Esophagus muscularis mucosa (tissue), 4 donors: ENCODE measurements around the gene UMPS. TPM values are rescaled to one million over a fixed set of nuclear protein-coding genes. Genes with fewer than 3 reads are reported as not detected.

ENCODE experiments used
- DNase-seq: peaks from one replicate; pipeline ENCODE4 v3.0.0-alpha.2; 2017; ENCODE audit errors: extremely low spot score
- H3K27ac ChIP-seq, 4 donors: fragments of 200-600 bp; sonication (generic); replicated peaks in 1 of 4; 1 replicate in 3 of 4; 2 replicates in 1 of 4; pipeline ENCODE4 v1.5.1; 2016 to 2019; ENCODE audit warnings: mild to moderate bottlenecking in 1 of 4
- H3K27me3 ChIP-seq, 4 donors: fragments of 200-600 bp; sonication (generic); one replicate each; pipeline versions ENCODE4 v1.5.1 to v1.6.0; 2016 to 2019
- H3K36me3 ChIP-seq, 4 donors: fragments of 200-600 bp; sonication (generic); one replicate each; pipeline ENCODE4 v1.5.1; 2016 to 2019
- H3K4me1 ChIP-seq, 4 donors: fragments of 200-600 bp; sonication (generic); one replicate each; pipeline ENCODE4 v1.5.1; 2016 to 2019
- H3K4me3 ChIP-seq, 4 donors: fragments of 200-600 bp; sonication (generic); 1 replicate in 2 of 4; 2 replicates in 2 of 4; pipeline ENCODE4 v1.5.1; 2016 to 2019; ENCODE audit warnings: mild to moderate bottlenecking in 4 of 4, moderate library complexity in 1 of 4
- H3K9me3 ChIP-seq, 4 donors: fragments of 200-600 bp; sonication (generic); 1 replicate in 3 of 4; 2 replicates in 1 of 4; pipeline ENCODE4 v1.5.1; 2016 to 2019
- CTCF ChIP-seq, 3 experiments: fragments of 200-600 bp in 2 of 3; fragments of 450-650 bp in 1 of 3; sonication (generic) in 2 of 3; IDR thresholded peaks; one replicate each; pipeline ENCODE4 v1.5.1; 2017 to 2019; ENCODE audit warnings: antibody characterized with exemption in 3 of 3, mild to moderate bottlenecking in 2 of 3, moderate library complexity in 1 of 3
- EP300 ChIP-seq: sonication (generic); formaldehyde crosslinking; IDR thresholded peaks from one replicate; pipeline ENCODE4 v1.6.1; 2017; ENCODE audit warnings: antibody characterized with exemption
- POLR2A ChIP-seq: fragments of 450-650 bp; IDR thresholded peaks from one replicate; pipeline ENCODE4 v1.6.1; 2017; ENCODE audit warnings: antibody characterized with exemption, moderate library complexity, mild to moderate bottlenecking, low read depth
- POLR2AphosphoS5 ChIP-seq, 2 donors: sonication (generic); formaldehyde crosslinking; IDR thresholded peaks; one replicate each; pipeline ENCODE4 v1.6.1; 2017; ENCODE audit warnings: antibody characterized with exemption in 2 of 2
- WGBS: methylation state at CpG from one replicate; pipeline ENCODE4 v1.1.5; 2018; 5-methylcytosine and 5-hydroxymethylcytosine counted together
- intact Hi-C: fragments of 100-400 bp; cut with DNase I; formaldehyde crosslinking; loops from one replicate; pipeline ENCODE4 v1.15.1; 2023
- total RNA-seq, 4 donors: library from RNA; depleted of rRNA; stranded (reverse); fragments of >200 nt; gene quantifications; one replicate each; pipeline versions ENCODE4 v1.1.0 to v1.2.1, GENCODE V29; 2016

UMPS gene
- total RNA-seq, 4 donors from 2014 or later = 9.1 to 34.3 (median 21.1) TPM

DNA sequence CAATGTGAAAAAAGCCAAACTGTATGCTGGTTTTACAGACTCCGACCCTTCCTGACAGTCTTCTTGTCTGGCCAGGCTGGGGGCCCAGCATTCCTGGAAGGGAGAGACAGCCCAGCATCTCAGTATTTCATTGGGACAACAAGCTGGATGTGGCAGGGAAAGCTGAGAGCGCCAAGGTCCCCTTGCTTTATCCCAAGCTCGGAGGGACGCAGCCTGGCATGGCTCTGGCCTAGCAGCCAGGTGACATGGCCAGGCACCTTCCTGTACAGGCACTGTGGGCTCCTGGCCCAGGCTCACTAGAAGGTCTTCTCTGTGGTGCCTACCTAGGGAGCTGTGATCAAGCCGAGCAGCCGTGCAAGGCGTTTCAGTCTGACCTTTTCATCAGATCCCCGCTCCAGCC, 33.0 kb downstream of the UMPS start:
- TF ChIP-seq EP300 = no peak
- TF ChIP-seq POLR2A = no peak
- no peak for TF ChIP-seq POLR2AphosphoS5 (IDR thresholded peaks at IDR 0.05)
- no peak for TF ChIP-seq CTCF (IDR thresholded peaks at IDR 0.05)
- peak overlapping the region in 1 of 4 donors; percentile 68 for H3K27ac ChIP-seq
- no peaks in the 10 kb centered on the region for H3K9me3 ChIP-seq
- no peak overlapping the region for H3K4me3 ChIP-seq
- intact Hi-C loops = no loop called here
- no peak for DNase-seq
- H3K4me1 ChIP-seq = peaks cover 14 to 19% (median 18%) of the 10 kb centered on the region in 4 donors
- no peaks in the 10 kb centered on the region for H3K27me3 ChIP-seq
- 95% methylated on average over 6 of the region's 8 CpGs for WGBS
- peaks cover 32 to 58% (median 55%) of the 10 kb centered on the region in 4 donors for H3K36me3 ChIP-seq

- WGBS = 93% methylated on average over 12 of the region's 15 CpGs
- Histone ChIP-seq H3K27ac (no peak overlapping the region), H3K4me1 (peaks cover 14 to 19% (median 18%) of the 10 kb centered on the region in 4 donors), H3K36me3 (peaks cover 38 to 63% (median 61%) of the 10 kb centered on the region in 4 donors), H3K27me3 (no peaks in the 10 kb centered on the region), H3K9me3 (no peaks in the 10 kb centered on the region), H3K4me3 (no peak overlapping the region)
- TF ChIP-seq POLR2A (no peak), CTCF (IDR thresholded peaks at IDR 0.05) (no peak), POLR2AphosphoS5 (IDR thresholded peaks at IDR 0.05) (no peak)
- DNase-seq = no peak
- intact Hi-C loops = no loop called here
These were observed 33.5 kb downstream of the UMPS start for GRCh38 chr3:124763644-124764358.

DNA sequence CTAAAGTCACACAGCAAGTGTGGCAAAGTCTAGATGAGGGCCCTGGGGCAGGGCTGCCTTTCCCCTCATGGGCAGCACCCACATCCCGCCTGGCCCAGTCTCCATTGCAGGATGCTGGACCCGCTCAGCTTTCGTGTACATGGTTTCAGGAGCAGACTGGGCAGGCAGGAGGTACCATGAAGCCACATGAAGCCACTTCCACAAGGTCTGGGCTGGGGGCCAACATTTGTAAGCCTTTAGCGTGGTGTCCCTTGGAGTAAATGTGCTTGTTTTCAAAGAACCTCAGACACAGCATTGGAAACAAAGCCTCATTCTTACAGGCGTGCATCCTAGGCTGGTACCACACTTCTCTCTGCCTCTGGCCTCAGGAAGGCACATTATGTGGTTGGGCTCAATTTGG, 34.5 kb downstream of the UMPS start:
- intact Hi-C loops = no loop called here
- no peaks in the 10 kb centered on the region for H3K9me3 ChIP-seq
- H3K27ac ChIP-seq = no peak overlapping the region
- no peaks in the 10 kb centered on the region for H3K27me3 ChIP-seq
- DNase-seq = no peak
- H3K4me3 ChIP-seq = no peak overlapping the region
- peaks cover 14 to 21% (median 18%) of the 10 kb centered on the region in 4 donors for H3K4me1 ChIP-seq
- peaks cover 39 to 69% (median 64%) of the 10 kb centered on the region in 4 donors for H3K36me3 ChIP-seq
- TF ChIP-seq POLR2AphosphoS5 (IDR thresholded peaks at IDR 0.05) = no peak
- no peak for TF ChIP-seq EP300
- TF ChIP-seq POLR2A = no peak
- TF ChIP-seq CTCF (IDR thresholded peaks at IDR 0.05) = no peak
- WGBS = 60% methylated on average over 2 of the region's 5 CpGs

DNA sequence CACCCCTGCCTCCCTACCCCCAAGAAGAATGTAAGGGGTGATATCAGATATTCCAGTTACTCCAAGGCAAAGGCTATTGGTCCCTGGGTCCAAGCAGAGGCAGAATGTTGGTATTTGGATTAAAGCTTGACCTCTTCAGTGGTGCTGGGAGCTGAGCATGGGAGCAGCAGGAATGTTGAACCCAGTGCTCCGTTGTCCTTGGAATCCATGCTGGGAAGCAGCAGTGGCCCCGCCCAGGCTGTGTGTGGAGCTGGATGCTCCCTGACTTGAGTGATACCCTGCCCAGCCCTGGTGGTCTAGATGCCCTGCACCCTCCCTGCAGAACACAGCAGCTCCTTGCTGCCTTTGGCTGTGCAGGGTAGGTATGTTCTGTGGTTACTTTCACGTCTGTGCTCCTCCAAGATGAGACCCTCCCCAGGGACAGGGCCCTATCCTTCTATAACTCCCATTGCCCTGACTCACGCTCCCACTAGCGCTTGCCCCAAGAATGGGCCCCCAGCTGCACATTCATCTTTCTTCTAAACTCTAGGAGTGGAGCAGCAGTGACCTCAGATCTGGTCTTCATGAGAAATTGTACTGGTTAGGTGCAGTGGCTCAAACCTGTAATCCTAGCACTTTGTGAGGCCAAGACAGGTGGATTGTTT, 35.1 kb downstream of the UMPS start:
- intact Hi-C loops = no loop called here
- 92% methylated on average over 4 of the region's 5 CpGs for WGBS
- DNase-seq = no peak
- no peaks in the 10 kb centered on the region for H3K9me3 ChIP-seq
- H3K27ac ChIP-seq = no peak overlapping the region
- H3K36me3 ChIP-seq = peaks cover 39 to 70% (median 66%) of the 10 kb centered on the region in 4 donors
- H3K4me1 ChIP-seq = peaks cover 19 to 27% (median 21%) of the 10 kb centered on the region in 4 donors
- no peak overlapping the region for H3K4me3 ChIP-seq
- TF ChIP-seq EP300 (no peak), POLR2AphosphoS5 (IDR thresholded peaks at IDR 0.05) (no peak), CTCF (IDR thresholded peaks at IDR 0.05) (no peak), POLR2A (no peak)
- H3K27me3 ChIP-seq = no peaks in the 10 kb centered on the region
